ENCODE measurements around the gene LHPP.
A peak's percentile ranks its signal among the peaks of the same experiment; 100 is the strongest.

LHPP gene

DNA sequence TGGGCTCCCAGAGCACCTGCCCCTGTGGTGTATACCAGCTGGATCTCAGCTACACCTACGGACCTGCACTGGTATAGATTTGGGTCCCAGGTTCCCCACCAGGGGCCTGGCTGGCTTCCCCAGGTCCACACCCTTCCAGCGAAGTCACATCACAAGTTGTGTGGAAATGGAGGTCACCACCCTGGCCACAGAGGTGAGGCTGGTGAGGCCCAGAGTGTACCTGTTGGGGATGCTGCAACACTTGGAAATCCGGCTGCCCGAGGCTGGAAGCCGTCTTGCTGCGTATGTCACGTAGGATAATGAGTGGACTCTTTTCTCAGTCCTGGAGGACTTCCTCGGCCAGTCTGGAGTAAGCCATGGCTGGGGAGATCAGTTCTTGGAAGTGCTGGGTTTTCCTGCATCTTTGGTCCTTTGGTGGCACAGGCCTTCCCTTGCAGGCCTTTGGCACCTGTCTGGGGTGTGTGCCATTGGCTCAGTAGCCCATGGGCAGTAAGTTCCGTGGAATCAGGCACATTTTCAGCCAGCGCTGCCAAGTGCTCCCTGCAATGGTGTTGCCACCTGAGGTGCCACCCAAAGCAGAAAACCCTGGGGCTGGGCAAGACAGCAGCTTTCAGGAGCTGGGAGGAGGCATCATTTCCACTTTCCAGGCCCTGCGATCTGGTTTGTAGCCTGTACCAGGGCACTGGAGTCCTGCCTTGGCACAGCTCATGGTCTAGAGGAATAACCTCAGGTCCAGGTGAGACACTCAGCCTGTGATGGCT lies 97.9 kb downstream of the LHPP start:
- no peak for DNase-seq

GRCh38 chr10:124560377-124561105 lies 98.9 kb downstream of the LHPP start:
- DNase-seq: no peak

DNA sequence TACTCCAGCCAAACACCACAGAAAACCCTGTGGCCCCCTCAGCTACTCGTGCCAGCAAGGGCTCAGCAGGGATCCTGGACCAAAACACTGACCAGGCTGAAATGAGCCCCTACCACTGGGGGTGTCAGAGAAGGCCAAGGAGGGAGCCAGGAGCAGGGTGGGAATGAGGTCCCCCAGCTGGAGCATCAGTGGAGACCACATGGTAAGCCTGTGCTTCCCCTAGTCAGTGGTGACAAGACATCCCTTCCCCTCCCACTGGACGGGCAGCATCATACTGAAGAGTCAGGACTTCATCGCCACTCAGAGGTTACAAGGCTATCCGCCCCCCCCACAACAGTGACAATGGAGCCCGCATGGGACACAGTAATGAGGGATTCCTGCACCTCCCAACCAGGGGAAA lies 99.6 kb downstream of the LHPP start:
- DNase-seq: no peak

GRCh38 chr10:124562425-124563060 lies 100.9 kb downstream of the LHPP start:
- DNase-seq: no peak

DNA sequence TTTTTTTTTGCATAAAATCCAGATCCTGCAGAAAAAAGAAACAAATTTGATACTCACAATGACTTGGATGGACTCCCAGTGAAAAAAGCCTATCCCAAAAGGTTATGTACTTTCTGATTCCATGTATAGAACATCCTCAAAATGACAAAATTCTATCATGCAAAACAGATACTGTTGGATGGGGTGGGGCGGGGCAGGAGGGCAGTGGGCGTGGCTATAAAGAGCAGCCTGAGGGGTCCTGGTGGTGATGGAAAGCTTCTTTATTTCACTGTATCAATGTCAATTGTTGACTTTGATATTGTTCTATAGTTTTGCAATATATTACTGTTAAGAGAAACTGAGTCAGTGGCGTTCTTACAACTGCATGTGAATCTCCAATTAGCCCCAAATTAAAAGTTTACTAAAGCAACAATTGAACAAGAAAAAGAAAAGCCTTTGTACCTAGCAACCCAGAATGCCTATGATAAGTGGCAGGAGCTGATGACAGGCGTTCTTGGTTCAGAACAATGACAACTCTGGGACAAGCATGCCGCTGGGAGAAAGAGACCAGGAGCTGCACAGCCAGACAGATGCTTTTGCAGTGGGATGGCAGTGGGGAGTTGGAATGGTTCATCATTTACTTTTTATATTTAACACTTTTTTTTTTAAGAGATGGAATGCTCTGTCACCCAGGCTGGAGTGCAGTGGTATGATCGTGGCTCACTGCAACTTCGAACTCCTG lies 101.9 kb downstream of the LHPP start:
- no peak for DNase-seq

- DNase-seq: no peak
Observed at GRCh38 chr10:124564881-124565280, 103.3 kb downstream of the LHPP start.

DNA sequence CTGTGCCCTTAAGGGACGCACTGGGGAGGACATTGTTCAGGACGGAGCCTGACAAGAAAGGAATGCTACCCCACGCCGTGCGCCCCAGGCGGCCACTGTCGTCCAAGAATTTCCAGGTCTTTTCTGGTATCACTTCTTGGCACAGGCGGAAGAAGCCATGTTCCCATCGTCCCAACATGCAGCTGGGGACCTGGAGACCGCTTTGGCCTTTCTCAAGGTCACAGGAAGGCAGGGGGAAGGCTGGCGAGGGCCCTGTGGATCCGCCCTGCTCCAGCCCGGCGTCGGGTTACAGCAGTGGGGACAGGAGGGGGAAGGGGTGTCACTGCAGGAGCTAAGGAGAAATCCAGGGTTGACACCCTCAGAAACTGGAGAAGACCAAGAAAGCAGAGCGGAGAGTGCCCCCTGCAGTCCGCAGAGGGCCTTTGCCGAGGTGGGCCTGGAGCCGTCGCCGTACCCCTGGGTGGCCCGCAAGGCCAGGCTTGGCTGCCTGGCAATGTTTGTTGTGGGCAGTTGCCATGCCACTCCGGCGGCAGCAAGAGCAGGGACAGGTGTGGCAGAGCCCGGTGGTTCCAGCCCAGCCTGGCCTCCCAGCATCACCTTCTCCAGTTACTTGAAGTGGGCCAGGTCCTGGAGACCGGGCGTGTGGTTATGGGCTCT lies 104.1 kb downstream of the LHPP start:
- peak; percentile 93 for DNase-seq

- DNase-seq: no peak
Observed at GRCh38 chr10:124566222-124566888, 104.7 kb downstream of the LHPP start.

DNA sequence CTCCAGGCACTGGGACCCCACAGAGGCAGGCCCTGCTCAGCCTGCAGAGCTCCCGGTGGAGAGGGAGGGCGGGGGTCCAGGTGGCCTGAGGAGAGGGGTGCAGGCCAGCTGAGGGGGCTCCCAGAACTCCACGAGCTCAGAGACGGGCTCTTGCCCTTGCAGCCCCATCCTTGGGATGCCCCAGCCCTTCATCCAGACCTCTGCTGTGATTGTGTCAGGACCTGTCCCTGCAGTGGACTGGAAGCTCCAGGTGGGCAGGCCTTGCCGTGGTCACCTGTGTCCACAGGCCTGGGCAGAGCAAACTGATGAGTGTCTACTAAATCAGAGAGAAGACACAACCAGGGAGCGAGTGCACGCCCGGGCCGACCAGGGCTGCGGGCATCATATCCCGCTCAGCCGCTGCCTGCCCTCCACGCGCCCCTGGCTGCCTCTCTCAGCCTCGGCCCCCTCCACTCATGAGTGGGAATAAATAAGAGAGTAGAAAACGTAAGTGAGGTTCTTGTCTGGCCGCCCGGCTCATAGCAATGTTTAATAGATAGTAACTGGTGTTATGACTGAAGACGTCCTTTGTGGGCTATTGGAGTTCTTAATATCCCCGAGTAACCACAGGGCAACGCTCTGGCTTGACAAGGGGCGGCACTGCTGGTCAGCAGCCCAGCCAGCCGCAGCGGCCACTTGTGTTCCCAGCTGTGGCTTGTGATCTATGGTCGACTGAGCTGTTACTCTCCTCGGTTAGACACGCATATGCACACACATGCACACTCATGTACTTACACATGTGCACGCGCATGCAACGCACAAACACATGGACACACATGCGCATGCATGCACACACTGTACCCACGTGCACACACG lies 105.6 kb downstream of the LHPP start:
- DNase-seq: no peak

DNA sequence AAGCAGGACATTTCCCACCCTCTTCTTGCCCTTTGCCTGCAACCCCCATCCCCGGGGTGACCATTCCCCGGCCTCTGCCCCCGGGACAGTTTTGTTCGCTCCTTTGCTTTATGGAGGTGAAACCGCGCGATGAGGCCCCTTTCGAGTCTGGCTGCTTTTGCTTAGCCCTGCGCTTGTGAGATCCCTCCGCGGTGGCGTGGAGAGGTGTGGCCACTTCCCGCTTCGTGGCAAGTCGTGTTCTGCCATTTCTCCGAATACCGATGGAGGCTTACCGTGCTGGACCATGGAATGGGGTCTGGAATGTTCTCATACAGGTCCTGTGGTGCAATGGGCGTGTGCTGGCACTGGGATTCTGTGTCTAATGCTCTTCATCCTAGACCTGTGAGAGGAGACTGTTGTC lies 106.7 kb downstream of the LHPP start:
- no peak for DNase-seq

DNA sequence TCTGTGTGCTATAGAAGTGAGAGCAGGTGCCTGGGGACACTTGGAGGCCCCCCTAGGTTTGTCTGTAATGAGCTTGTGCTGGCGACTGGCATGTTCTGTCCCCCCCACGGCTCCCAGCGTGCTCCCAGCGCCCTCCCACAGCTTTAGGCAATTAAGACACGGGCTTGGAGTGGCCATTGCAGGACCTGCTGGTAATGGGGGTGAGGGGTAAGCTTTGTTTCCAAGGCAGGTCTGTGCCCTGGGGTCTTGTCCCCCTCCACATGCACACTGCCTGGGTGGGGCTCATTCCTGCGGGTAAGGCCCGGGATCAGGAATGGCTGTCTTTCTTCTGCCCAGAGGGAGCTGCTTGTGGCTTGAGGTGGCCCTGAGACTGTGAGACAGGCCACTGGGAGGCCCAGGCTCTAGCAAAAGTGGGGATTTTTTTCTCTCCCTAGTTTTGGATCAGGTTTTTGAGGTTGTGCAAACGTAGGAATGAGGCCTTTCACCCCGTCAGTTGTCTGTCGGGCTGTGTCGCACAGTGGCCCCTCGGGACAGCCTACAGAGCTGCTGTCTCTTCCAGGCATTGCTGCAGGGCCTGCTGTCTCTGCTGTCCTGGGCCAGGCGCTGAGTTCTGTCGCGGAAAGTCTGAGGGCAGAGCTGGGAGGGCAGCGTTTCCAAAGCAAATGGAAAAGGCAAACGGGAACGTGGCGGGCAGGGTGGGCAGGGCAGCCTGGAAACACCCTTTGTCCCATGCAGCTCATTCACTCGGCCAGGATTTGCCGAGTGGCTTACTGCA lies 107.4 kb downstream of the LHPP start:
- DNase-seq: no peak

DNA sequence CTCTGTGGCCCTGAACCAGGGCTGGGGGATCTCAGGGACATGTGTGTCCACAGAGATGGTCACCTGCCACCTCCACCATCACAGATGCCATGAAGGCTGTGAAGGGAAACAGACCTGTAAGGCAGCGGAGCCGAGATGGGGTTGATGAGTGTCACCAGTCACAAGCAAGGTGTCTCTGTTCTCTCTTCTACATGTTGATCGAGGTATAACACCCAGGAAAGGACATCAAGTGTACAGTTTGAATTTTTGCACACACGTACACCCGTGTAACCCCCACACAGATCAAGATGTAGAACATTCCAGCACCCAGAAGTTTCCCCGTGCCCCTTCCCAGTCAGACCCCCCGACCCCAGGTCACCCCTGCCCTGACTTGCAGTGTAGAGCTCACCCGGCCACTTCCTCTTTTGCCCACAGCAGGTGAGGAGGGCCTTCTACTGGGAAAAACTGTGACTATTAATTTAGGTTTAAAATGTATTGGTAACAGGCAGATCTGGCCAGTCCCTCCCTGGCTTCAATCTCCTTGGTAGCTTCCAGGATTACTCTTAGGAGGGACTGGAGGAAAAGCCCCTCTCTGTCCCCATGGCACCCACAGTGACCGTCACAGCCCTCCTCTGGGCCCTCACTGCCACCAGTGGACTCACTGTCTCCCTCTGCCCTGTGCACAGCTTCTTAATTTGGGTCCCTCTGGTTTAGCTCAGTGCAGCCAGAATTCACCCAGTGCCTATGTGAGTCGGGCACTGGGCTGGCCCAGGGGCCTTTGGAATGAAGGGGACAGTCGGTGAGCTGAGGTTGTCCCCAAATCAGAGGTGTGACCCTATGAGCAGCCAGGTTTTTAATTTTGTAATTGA lies 108.2 kb downstream of the LHPP start:
- DNase-seq: no peak

DNA sequence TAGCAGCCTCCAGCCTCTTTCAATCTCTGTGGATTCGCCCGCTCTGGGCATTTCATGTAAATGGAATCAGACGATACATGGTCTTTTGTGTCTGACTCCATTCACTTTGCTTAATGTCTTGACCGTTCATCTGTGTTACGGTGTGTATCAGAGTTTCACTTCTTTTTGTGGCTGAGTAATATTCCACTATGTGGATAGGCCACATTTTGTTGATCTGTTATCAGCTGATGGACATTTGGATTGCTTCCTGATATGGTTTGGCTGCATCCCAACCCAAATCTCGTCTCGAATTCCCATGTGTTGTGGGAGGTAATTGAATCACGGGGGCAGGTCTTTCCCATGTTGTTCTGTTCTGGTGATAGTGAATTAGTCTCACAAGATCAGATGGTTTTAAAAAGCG lies 109.0 kb downstream of the LHPP start:
- DNase-seq: no peak

- DNase-seq: no peak
Observed at GRCh38 chr10:124572751-124573150, 111.1 kb downstream of the LHPP start.

GRCh38 chr10:124573726-124574455 lies 112.3 kb downstream of the LHPP start:
- no peak for DNase-seq

- DNase-seq: no peak
Observed at GRCh38 chr10:124574456-124575070, 112.9 kb downstream of the LHPP start.

DNA sequence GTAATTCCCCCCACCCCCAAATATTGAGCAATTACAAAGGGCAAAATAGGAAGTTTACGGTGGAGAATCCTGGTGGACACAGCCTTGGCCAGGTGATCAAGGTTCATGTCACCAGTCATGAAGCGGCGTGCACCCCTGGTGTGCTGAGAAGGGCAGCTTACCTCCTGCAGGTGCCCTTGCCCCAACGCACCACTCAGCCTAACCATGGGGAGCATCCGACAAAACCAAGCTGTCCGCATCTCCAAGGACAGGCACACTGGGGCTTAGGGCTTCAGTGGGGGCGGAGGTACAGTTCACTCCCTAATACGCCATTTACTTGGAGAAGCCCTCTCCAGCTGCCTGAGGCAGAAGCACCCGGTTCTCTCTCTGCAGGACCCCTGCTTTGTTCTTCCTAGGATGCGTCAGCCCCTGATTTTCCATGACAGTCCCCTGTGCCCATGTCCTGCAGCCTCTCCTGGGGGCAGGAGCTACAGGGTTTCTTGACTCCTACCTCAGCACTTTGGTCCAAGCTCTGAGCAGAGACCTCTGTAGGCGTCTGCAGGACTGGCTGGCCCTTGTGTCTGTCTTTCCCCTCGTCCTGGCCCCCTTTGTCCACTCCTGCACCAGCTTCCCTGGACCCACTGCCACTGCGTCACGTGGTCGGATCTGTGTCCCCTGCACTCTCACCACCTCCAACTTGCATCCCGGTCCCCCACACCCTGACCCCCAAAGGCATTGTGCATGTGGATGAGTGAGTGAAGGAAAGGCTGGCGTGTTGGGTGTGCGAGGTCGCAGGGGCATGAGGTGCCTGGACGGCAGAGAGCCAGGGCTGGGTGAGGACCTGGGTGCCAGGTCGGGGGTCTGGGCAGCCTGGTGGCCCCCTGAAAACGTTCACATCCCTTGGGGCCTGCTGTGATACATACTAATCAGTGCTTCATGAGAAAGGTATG lies 113.7 kb downstream of the LHPP start:
- DNase-seq: no peak

Measured in NCI-H1436 (cell line).